Measurements from ENCODE around the gene SPATA9.

DNA sequence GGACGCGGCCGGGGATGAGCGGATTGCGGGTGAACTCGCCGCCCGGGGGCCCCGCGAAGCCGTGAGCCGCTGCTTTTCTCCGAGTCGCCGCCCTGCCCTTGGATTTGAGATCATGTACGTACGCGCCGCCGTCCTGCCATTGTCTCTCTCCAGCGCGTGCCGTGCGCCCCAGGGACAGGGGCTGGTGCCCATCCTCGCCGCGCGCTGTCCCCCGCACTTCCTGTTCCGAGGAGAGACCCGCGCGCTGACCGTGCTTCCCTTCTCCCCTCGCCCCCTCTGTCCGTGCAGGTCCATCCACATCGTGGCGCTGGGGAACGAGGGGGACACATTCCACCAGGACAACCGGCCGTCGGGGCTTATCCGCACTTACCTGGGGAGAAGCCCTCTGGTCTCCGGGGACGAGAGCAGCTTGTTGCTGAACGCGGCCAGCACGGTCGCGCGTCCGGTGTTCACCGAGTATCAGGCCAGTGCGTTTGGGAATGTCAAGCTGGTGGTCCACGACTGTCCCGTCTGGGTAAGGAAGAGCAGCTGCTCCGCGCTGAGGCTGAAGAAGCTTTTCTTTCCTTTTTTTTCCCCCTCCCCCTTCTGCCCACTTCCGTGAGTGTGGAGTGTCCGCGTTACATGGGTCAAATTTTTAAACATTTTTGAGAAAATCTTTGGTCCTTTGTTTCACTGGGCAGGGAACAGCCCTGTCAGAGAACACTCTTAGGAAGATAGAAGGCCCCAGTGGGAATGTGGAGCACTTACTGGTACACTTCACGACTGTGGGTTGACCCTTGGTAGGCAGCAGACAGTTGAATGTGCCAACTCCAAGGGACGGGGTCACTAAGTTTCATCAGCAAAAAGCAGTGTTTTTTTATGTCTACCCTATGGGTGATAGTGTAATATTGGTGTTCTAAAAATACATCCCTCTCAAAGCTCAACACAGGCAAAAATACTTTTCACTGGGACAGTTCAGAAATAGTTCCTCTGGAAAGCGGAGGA is 49.1 kb upstream of the SPATA9 start:
- TF ChIP-seq, protein P1, sequence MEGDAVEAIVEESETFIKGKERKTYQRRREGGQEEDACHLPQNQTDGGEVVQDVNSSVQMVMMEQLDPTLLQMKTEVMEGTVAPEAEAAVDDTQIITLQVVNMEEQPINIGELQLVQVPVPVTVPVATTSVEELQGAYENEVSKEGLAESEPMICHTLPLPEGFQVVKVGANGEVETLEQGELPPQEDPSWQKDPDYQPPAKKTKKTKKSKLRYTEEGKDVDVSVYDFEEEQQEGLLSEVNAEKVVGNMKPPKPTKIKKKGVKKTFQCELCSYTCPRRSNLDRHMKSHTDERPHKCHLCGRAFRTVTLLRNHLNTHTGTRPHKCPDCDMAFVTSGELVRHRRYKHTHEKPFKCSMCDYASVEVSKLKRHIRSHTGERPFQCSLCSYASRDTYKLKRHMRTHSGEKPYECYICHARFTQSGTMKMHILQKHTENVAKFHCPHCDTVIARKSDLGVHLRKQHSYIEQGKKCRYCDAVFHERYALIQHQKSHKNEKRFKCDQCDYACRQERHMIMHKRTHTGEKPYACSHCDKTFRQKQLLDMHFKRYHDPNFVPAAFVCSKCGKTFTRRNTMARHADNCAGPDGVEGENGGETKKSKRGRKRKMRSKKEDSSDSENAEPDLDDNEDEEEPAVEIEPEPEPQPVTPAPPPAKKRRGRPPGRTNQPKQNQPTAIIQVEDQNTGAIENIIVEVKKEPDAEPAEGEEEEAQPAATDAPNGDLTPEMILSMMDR (IDR thresholded peaks at IDR 0.05; ENCODE audit: low read depth, low read length, poor library complexity, severe bottlenecking) = no peak
- peak; percentile 34; the same call in 1 of the 2 replicates for TF ChIP-seq EZH2phosphoT487 (IDR thresholded peaks at IDR 0.05; ENCODE audit: borderline replicate concordance, low read length)
